ENCODE measurements around the gene ACO2. TPM values are rescaled to one million over a fixed set of nuclear protein-coding genes. Genes with fewer than 3 reads are reported as not detected.

ACO2 gene
- total RNA-seq, 4 donors from 2014 or later, result 81.3 to 205 (median 135) TPM

GRCh38 chr22:41525450-41526225 is 56.7 kb downstream of the ACO2 start:
- WGBS, 2 donors, result 80 to 87% methylated on average over 6 of the region's 13 CpGs
- DNase-seq, result no peak
- Histone ChIP-seq H3K4me1 (peaks cover 3 to 21% of the 10 kb centered on the region in 2 donors), H3K27ac (peak overlapping the region in 2 of 3 donors; percentile 33 to 51), H3K4me3 (replicated peaks in 1 of 3) (no peak overlapping the region), H3K27me3 (no peaks in the 10 kb centered on the region), H3K9me3 (no peaks in the 10 kb centered on the region), H3K36me3 (peaks cover 47 to 52% of the 10 kb centered on the region in 2 donors)
- TF ChIP-seq POLR2A (IDR thresholded peaks at IDR 0.05), result no peak
- no peak for TF ChIP-seq CTCF (IDR thresholded peaks at IDR 0.05)
- intact Hi-C loops (cut with DNase I), result loop anchor here (5.0 kb wide), 1 partner anchor 128 kb away; no protein-coding TSS in a partner anchor

DNA sequence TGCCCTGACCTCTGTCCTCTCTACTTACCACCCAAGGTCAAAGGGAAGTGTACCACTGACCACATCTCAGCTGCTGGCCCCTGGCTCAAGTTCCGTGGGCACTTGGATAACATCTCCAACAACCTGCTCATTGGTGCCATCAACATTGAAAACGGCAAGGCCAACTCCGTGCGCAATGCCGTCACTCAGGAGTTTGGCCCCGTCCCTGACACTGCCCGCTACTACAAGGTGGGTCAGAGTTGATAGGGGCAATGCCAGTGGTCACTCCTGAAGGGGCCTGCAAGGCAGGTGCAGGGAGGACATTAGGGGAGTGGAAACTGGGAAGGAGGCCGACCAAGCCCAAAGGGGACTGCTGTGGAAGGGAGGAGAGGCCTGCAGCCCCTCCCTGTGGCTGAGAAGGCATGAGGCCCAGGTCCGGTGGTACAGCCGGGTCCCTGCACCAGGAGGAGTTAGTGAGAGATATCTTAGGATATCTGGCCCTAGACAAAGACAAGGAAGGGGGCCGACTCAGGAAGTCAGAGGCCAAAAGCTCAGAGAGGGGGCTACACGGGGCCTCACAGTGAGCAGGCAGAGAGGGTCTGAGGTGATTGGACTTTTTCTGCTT is 57.4 kb downstream of the ACO2 start:
- Histone ChIP-seq H3K4me3 (replicated peaks in 1 of 3) (no peak overlapping the region), H3K4me1 (peaks cover 3 to 21% of the 10 kb centered on the region in 2 donors), H3K9me3 (no peaks in the 10 kb centered on the region), H3K27me3 (no peaks in the 10 kb centered on the region), H3K36me3 (peaks cover 53 to 56% of the 10 kb centered on the region in 2 donors), H3K27ac (peak overlapping the region in 1 of 3 donors; percentile 33)
- 79 to 80% methylated on average over 12 of the region's 12 CpGs for WGBS, 2 donors
- no peak for DNase-seq
- no peak for TF ChIP-seq CTCF (IDR thresholded peaks at IDR 0.05)
- no peak for TF ChIP-seq POLR2A (IDR thresholded peaks at IDR 0.05)
- intact Hi-C loops (cut with DNase I), result loop anchor here (5.0 kb wide), 1 partner anchor 129 kb away; no protein-coding TSS in a partner anchor

DNA sequence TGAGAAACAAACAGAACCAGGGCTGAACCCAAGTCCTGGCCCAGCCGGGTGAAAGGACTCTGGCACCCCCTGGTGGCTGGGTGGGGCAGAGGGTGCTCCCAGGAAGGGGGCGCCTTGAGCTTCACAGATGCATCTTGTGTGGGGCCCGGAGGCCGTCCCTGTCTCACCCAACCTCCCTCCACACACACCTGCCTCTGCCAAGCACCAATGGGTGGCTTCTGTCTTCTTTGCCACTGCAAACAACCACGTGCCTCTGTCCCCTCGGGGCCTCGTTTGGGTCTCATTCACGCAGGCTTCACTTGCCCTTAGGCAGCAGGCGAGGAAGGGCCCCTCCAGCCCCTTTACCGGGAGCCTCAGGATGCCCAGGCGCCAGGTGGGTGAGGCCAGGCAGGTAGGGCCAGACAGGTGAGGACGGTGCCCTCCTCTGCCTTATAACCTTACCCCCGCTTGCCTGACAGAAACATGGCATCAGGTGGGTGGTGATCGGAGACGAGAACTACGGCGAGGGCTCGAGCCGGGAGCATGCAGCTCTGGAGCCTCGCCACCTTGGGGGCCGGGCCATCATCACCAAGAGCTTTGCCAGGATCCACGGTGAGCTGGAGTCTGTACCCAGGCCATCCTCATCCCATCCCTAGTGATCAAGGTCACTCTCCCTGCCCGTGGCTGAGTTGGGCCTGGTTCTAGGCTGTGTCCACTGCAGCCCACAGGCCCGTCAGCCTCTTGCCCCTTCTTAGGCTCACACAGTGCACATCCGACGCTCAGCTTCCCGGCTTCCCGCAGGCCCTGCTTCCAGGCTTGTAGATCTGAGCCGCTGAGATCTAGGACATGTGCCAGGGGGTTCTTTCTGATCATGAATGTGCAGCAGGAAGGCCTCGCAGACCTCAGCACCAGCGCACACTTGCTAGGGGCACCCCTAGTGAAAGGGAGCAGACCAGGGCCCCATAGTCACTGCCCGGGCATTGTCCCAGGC is 58.2 kb downstream of the ACO2 start:
- peak; percentile 49 to 66 (median 54) for TF ChIP-seq CTCF (IDR thresholded peaks at IDR 0.05)
- no peak for TF ChIP-seq POLR2A (IDR thresholded peaks at IDR 0.05)
- Histone ChIP-seq H3K4me1 (peaks cover 3 to 21% of the 10 kb centered on the region in 2 donors), H3K4me3 (replicated peaks in 1 of 3) (no peak overlapping the region), H3K36me3 (peaks cover 60% of the 10 kb centered on the region in 2 donors), H3K9me3 (no peaks in the 10 kb centered on the region), H3K27me3 (no peaks in the 10 kb centered on the region), H3K27ac (peak overlapping the region in 1 of 3 donors; percentile 33)
- 85 to 87% methylated on average over 25 to 26 of the region's 32 CpGs for WGBS, 2 donors
- intact Hi-C loops (cut with DNase I), result loop anchor here (5.0 kb wide), 1 partner anchor 130 kb away; no protein-coding TSS in a partner anchor
- DNase-seq, result peak; percentile 30 to 36

GRCh38 chr22:41528132-41528766 is 59.3 kb downstream of the ACO2 start:
- no peak for DNase-seq
- TF ChIP-seq CTCF (IDR thresholded peaks at IDR 0.05) (no peak), POLR2A (IDR thresholded peaks at IDR 0.05) (no peak)
- H3K36me3 ChIP-seq, result peaks cover 60 to 65% of the 10 kb centered on the region in 2 donors
- WGBS, 2 donors, result 91 to 92% methylated on average over 8 to 12 of the region's 16 CpGs
- intact Hi-C loops (cut with DNase I), result loop anchor here (5.0 kb wide), 1 partner anchor 131 kb away; no protein-coding TSS in a partner anchor
- H3K4me3 ChIP-seq (replicated peaks in 1 of 3), result no peak overlapping the region
- peaks cover 3 to 20% of the 10 kb centered on the region in 2 donors for H3K4me1 ChIP-seq
- H3K27ac ChIP-seq, result no peak overlapping the region
- H3K27me3 ChIP-seq, result no peaks in the 10 kb centered on the region
- no peaks in the 10 kb centered on the region for H3K9me3 ChIP-seq
